ENCODE data around the gene TMEM150C.

The TMEM150C gene

GRCh38 chr4:82599336-82599735 is 37.5 kb upstream of the TMEM150C start:
- DNase-seq (ENCODE audit: low read depth, low spot score), result no peak
- in situ Hi-C loops (cut with HindIII; ENCODE audit: low sequenced_read_pairs), result no loop called here
- no peak for TF ChIP-seq CTCF (IDR thresholded peaks at IDR 0.05; ENCODE audit: low read depth, low read length)
- H3K4me3 ChIP-seq (ENCODE audit: low read depth, low read length), result no peak overlapping the region

- in situ Hi-C loops (cut with HindIII; ENCODE audit: low sequenced_read_pairs), result no loop called here
- no peak for DNase-seq (ENCODE audit: low read depth, low spot score)
These were observed 32.7 kb upstream of the TMEM150C start for GRCh38 chr4:82594456-82594855.

GRCh38 chr4:82593411-82593810 is 31.6 kb upstream of the TMEM150C start:
- H3K4me3 ChIP-seq (ENCODE audit: low read depth, low read length), result no peak overlapping the region
- in situ Hi-C loops (cut with HindIII; ENCODE audit: low sequenced_read_pairs), result no loop called here
- no peak for TF ChIP-seq CTCF (IDR thresholded peaks at IDR 0.05; ENCODE audit: low read depth, low read length)
- DNase-seq (ENCODE audit: low read depth, low spot score), result no peak

More at GRCh38 chr4:82594456-82594855, 32.7 kb upstream of the TMEM150C start:
- no peak for TF ChIP-seq CTCF (IDR thresholded peaks at IDR 0.05; ENCODE audit: low read depth, low read length)
- H3K4me3 ChIP-seq (ENCODE audit: low read depth, low read length), result no peak overlapping the region

GRCh38 chr4:82592639-82593038 is 30.9 kb upstream of the TMEM150C start:
- no peak for TF ChIP-seq CTCF (IDR thresholded peaks at IDR 0.05; ENCODE audit: low read depth, low read length)
- in situ Hi-C loops (cut with HindIII; ENCODE audit: low sequenced_read_pairs), result no loop called here
- H3K4me3 ChIP-seq (ENCODE audit: low read depth, low read length), result no peak overlapping the region
- no peak for DNase-seq (ENCODE audit: low read depth, low spot score)

- in situ Hi-C loops (cut with HindIII; ENCODE audit: low sequenced_read_pairs), result no loop called here
- H3K4me3 ChIP-seq (ENCODE audit: low read depth, low read length), result no peak overlapping the region
- no peak for TF ChIP-seq CTCF (IDR thresholded peaks at IDR 0.05; ENCODE audit: low read depth, low read length)
- DNase-seq (ENCODE audit: low read depth, low spot score), result no peak
These were observed 29.8 kb upstream of the TMEM150C start for GRCh38 chr4:82591592-82591991.

- no peak for TF ChIP-seq CTCF (IDR thresholded peaks at IDR 0.05; ENCODE audit: low read depth, low read length)
- in situ Hi-C loops (cut with HindIII; ENCODE audit: low sequenced_read_pairs), result no loop called here
- H3K4me3 ChIP-seq (ENCODE audit: low read depth, low read length), result no peak overlapping the region
- DNase-seq (ENCODE audit: low read depth, low spot score), result no peak
These were observed 28.0 kb upstream of the TMEM150C start for GRCh38 chr4:82589756-82590155.

GRCh38 chr4:82588771-82589270 is 27.0 kb upstream of the TMEM150C start:
- in situ Hi-C loops (cut with HindIII; ENCODE audit: low sequenced_read_pairs), result no loop called here
- TF ChIP-seq CTCF (IDR thresholded peaks at IDR 0.05; ENCODE audit: low read depth, low read length), result no peak

More at GRCh38 chr4:82588771-82589270, 27.0 kb upstream of the TMEM150C start:
- DNase-seq (ENCODE audit: low read depth, low spot score), result no peak
- no peak overlapping the region for H3K4me3 ChIP-seq (ENCODE audit: low read depth, low read length)

All from astrocyte of the spinal cord (primary cell).